GM21360 (cell line): ENCODE results near the gene IL32.
"Not testable (repeated sequence)": the region's sequence is repeated elsewhere in the genome, so short reads cannot be mapped to it uniquely, and the experiment has no call there.

ENCODE experiments used
- ATAC-seq: cut with Tn5 transposase; IDR thresholded peaks from one replicate; pipeline ENCODE4 v1.9.1; 2021; ENCODE audit warnings: mild to moderate bottlenecking, moderate library complexity; ENCODE audit not compliant: unreplicated experiment

Gene IL32

DNA sequence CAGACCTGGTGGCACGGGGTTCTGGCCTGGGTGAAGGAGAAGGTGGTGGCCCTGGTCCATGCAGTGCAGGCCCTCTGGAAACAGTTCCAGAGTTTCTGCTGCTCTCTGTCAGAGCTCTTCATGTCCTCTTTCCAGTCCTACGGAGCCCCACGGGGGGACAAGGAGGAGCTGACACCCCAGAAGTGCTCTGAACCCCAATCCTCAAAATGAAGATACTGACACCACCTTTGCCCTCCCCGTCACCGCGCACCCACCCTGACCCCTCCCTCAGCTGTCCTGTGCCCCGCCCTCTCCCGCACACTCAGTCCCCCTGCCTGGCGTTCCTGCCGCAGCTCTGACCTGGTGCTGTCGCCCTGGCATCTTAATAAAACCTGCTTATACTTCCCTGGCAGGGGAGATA is 3.7 kb downstream of the IL32 start:
- not testable (repeated sequence) for ATAC-seq

DNA sequence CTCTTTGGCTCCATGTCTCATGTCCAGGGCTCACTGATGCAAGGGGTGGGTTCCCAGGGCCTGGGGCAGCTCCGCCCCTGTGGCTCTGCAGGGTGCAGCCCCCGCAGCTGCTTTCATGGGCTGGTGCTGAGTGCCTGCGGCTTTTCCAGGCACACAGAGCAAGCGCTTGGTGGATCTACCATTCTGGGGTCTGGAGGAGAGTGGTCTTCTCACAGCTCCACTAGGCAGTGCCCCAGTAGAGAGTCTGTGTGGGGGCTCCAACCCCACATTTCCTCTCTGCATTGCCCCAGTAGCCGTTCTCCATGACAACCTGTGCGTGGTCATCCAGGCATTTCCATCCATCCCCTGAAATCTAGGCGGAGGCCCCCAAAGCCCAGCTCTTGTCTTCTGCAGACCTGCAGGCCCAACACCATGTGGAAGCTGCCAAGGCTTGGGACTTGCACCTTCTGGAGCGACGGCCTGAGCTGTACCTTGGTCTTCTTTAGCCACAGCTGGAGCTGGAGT is 5.2 kb downstream of the IL32 start:
- no peak for ATAC-seq

DNA sequence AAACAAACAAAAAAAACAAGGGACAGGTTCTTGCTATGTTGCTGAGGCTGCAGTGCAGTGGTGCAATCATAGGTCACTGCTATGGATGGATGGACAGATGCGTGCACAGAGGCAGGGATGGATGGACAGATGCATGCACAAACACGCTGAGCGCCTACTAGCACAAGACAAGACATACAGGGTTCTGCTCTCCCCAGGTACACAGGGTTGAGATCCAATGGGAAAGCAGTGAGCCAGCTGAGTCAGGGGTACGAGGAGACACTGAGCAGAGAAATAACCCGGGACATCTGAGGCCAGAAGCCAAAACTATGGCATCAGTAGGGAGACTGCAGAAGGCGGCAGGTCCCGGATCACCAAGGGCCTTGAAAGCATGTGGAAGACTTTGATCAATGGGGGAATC is 6.2 kb downstream of the IL32 start:
- ATAC-seq: no peak

DNA sequence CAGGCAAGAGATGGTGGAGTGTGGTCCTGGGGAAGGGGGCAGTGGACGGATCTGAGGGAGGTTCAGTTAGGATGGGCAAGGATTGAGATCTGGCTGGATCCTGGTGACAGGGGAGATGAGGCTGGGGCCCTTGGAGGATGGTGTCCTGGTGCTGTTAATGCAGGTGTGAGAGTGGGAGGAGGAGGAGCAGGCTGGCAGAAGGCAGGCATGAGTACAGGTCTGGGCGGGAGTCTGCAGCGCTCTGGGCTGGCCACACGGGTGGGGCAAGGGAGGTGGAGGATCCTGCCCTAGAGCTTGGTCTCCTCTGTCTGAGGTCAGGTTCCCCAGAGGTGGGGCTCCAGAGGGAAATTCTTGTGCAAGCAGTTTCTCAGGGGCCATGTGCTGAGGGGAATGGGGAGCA is 6.7 kb downstream of the IL32 start:
- not testable (repeated sequence) for ATAC-seq

DNA sequence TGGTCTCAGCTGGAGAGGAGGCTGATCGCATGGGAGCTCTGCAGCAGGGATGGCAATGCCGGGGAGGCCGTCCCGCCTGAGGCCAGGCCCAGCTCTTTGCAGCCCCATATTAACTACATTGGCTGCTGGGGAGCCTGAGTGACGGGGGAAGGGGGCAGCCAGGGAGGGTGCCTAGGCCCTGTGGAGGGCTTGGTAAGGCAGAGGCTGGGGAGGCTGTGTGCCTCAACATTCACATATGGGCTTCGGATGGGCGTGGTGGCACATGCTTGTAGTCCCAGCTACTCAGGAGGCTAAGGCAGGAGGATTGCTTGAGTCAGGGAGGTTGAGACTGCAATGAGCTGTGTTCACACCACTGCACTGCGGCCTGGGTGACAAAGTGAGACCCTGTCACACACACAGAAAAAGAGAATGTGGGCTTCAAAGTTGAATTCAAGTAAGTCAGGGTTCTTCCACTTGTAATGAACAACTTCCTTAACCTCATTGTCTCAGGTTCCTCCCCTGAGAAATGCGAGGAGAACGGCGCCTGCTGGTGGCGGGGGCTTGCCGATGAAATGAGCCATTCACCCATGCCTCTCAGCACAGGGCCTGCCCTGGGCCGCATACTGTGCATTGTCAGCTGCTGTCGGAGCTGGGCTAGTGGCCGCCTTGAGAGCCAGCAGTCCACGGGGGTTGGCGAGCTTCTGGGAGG is 7.3 kb downstream of the IL32 start:
- ATAC-seq: not testable (repeated sequence)

DNA sequence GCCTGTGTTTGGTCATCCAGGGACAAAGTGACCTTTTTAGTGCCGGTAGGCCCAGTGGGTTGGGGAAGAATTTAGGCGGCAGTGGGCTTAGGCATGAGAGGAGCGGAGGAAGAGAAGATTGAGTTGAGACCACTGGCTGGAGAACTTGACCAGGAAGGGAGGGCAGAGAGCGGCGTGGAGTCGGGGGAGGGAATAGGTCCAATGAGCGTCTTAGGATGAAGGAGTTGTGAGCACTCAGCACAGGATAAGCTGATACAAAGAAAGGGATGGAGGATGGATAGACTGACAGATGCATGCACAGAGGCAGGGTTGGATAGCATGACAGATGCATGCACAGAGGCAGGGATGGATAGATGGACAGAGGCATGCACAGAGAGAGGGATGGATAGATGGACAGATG is 8.0 kb downstream of the IL32 start:
- ATAC-seq: no peak

DNA sequence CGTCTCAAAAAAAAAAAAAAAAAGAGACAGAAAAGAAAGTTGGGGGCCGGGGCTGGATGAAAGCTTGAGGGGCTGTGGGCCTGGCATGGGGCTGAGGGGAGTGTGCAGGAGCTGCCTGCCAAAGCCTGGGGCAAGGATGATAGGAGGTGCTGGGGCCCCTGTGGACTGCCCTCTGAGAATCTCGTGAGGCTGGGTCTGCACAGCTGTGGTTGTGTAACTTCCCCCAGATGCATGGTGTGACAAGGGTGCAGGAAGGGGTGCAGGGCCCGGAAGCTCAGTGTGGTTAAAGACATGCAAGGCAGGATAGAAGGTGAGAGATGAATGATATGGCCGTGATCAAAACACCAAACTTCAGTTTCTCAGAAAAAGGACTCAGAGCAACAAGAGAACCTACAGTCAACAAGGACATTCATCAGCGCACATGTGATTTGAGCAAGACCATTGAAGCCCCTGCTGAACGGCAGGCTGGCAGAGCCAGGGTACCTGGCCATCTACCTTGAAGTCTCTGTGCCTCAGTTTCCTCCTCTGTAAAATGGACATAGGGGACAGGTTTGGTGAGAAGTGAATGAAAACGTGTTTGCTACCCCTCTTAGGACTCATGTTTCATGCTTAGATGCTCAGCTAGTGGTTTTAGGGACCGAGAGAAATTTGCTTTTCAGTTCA is 9.6 kb downstream of the IL32 start:
- no peak for ATAC-seq

DNA sequence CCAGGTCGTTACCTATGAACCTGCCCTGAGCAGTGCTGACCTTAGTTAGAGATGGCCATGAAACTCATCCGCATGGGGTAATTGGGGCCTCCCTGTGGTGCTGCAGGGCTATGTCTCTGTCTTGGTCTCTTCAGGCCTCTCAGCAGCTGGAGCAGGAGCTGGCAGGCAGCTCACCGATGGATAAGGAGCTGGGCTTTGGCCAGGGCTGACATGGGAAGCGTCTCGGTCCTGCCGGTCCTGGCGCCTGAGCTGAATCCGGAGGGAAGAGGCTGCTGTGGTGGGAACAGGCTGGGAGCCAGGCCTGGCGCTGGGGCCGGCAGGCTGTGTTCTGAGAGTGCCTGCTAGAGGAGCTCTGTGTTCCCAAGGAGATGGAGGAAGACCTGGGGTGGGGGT is 10.1 kb downstream of the IL32 start:
- no peak for ATAC-seq

DNA sequence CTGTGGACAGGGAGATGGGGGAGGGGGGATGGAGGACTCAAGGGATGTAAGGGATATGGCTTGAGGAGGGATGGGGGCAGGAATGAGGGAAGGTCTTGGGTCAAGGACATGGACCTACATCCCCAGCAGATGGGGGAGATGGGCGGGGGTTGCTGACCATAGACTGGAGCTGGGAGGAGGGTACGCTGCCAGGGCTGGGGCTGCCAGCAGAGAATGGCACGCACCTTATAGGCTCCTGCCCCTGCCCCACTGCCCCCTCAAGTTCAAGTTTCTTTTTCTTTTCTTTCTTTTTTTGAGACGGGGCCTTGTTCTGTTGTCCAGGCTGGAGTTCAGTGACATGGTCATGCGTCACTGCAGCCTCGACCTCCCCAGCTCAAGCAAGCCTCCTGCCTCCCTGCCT is 10.5 kb downstream of the IL32 start:
- not testable (repeated sequence) for ATAC-seq

DNA sequence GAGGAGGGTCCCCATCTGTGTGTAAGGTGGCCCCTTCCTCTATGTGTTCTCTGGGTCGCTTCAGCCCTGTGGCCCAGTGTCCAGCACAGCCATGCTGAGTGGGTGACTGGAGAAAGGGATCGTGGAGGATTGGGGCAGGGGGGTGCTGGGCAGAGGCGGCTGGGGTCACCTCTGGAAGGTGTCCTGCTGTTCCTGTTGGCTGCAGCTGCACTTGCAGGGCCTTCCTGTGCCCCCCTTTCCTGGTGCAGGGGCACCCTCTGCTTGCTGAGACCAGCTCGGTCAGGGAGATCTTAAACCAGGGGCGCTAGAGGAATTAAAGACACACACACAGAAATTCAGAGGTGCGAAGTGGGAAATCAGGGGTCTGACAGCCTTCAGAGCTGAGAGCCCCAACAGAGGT is 11.1 kb downstream of the IL32 start:
- no peak for ATAC-seq

DNA sequence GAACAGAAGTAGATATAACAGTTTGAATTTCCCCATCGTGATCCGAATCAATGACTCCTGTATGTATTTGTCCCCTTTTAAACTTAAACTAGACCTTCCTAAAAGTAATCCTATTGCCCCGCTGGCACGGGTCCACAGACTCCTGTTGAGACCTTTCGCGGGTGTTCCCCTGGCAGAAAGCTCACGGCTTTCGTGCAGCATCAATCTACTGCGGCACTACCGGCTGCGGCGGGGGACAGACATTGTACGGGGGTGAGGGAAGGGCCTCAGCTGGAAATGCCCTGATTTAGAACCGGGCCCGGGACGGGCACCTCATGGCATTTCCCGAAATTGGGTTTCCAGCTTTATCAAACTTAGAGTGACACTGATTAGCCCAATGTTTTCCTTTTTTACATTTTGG is 14.6 kb downstream of the IL32 start:
- ATAC-seq: no peak

DNA sequence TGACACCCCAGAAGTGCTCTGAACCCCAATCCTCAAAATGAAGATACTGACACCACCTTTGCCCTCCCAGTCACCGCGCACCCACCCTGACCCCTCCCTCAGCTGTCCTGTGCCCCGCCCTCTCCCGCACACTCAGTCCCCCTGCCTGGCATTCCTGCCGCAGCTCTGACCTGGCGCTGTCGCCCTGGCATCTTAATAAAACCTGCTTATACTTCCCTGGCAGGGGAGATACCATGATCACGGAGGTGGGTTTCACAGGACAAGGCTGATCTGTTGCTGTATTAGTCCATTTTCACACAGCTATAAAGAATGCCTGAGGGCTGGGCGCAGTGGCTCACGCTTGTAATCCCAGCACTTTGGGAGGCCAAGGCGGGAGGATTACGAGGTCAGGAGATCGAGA is 16.5 kb downstream of the IL32 start:
- ATAC-seq: not testable (repeated sequence)

DNA sequence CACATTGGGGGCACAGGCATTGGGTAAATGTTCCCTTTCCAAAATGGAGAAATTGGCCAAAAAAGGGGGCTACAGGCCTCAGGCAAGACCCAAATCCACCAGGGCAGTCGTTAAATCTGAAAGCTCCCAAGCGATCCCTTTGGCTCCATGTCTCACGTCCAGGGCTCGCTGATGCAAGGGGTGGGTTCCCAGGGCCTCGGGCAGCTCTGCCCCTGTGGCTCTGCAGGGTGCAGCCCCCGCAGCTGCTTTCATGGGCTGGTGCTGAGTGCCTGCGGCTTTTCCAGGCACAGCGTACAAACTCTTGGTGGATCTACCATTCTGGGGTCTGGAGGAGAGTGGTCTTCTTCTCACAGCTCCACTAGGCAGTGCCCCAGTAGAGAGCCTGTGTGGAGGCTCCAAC is 18.0 kb downstream of the IL32 start:
- not testable (repeated sequence) for ATAC-seq

DNA sequence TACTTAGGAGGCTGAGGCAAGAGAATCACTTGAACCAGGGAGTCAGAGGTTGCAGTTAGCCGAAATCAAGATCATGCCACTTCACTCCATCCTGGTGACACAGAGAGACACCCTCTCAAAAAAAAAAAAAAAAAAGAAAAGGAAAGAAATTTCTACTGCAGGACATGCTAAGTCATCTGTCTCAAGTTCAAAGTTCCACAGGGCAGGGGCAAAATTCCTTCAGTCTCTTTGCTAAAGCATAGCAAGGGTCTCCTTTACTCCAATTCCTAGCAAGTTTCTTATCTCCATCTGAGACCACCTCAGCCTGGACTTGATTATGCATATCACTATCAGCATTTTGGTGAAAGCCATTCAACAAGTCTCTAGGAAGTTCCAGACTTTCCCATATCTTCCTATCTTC is 19.1 kb downstream of the IL32 start:
- ATAC-seq: no peak

DNA sequence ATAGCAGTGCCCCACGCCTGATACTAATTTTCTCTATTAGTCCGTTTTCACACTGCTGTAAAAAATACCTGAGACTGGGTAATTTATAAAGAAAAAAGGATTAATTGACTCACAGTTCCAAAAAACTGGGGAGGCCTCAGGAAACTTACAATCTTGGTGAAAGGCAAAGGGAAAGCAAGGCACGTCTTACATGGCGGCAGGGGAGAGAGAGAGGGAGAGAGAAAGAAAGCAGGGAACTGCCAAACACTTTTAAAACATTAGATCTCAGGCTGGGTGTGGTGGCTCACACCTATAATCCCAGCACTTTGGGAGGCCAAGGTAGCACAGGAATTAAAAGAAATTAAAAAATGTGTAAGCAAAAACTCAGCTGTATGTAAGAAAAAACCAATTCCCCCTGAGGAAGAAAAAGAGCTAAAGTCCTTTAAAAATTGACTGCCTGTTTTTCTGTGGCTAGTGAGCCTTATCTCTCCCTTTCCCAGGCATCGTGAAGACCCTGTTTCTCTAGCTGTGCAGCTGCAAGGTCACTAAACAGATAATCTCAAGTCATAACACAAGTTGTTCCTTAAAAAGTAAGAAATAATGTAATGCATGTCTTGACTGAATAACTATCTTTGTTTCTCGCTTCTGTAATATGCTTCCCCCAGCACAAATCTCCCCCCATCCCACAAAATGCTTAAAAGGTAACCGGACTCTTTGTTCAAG is 19.7 kb downstream of the IL32 start:
- ATAC-seq: no peak

DNA sequence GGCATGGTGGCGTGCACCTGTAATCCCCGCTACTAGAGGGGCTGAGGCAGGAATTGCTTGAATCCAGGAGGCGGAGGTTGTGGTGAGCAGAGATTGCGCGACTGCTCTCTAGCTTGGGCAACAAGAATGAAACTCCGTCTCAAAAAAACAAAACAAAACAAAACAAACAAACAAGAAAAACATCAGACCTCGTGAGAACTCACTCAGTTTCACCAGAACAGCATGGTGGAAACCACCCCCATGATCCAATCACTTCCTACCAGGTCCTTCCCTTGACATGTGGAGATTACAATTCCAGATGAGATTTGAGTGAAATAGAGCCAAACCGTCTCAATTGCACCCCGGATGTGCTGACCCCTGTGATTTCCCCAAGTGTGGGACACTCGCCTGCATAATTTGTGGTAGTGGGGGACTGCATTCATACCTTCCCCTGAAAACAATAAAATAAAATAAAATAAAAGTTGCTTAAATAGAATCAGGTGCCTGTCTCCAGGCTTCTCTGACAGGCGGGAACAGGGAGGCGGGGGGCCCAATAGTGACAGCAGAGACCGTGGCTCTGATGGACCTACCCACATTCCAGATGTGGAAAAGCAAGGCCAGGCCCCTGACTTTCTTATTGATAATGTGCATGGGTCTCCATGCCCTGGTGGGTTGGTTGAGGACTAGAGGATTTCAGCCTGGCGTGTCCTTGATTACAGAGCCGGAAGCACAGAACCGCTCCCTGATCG is 20.6 kb downstream of the IL32 start:
- no peak for ATAC-seq

DNA sequence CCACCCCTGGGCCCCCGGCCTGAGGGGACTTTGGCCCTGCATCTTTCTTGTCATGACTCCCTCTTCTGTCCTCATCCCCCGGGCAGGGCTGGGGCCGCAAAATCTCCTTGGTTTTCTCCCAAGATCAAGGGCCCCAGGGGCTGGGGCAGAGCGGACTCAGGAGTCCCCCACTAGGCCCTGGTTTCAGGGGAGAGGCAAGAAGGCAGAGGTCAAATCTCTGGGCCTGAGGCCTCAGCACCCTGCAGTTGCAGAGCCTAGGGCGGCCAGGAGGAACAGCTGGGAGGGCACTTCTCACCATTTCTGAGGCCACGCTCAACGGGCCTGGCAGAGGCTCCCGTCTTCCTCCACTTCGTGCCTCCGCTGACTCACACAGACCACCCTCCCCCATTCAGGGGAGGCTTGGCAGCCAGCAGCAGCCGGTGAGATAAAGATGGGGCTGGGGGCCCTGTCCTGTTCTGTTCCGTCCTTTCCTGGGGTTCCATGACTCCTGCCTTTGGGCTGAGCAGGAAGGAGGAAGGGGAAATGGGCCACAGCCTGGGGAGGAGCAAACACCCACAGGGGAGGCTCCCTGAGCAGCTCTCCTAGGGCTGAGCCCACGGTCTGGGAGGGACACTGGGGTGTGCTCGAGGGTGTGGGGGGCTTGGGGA is 21.3 kb downstream of the IL32 start:
- ATAC-seq: no peak

DNA sequence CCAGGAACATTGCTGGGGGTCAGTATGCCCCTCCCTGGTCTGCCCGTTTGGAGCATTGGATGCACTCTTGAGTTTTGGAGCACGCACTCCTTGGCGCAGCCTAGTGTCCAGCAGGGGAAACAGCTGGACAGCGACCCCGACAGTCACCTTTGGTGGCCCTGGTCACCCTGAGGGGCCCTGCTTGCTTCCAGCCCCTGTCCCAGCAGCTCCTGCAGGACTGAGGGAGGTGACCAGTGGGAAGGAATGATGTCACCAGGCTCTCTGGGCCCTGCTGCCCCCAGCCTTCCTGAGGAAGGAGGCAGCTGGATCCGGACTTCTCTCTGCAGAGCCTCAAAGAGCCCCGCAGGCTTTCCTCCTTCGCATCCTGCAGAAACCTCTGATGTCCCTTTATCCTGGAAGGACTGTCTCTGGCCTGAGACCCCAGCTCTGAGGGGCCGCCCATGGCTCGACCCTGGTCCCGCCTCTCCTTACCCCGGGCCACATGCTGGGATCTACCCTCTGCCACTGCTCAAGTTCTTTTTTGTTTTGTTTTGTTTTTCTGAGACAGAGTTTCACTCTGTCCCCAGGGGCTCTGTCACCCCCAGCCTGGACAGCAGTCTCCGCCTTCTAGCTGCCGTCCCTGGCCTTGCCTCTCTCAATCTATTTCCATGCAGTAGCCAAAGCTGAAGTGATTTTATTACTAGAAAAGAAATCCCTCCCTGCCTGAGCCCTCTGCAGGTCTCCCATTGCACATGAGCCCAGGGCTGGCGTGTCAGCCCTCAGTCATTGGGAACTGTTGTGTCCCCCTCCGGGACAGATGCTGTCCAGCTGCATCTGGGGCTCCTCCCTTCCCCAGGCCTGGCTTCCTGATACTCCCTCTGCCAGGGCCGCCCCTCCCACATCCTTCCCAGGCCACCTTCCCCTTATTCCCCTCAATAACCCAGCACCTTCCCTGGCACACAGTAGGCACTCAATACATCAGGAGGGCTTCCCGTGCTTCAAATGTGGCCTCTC is 22.1 kb downstream of the IL32 start:
- ATAC-seq: no peak

DNA sequence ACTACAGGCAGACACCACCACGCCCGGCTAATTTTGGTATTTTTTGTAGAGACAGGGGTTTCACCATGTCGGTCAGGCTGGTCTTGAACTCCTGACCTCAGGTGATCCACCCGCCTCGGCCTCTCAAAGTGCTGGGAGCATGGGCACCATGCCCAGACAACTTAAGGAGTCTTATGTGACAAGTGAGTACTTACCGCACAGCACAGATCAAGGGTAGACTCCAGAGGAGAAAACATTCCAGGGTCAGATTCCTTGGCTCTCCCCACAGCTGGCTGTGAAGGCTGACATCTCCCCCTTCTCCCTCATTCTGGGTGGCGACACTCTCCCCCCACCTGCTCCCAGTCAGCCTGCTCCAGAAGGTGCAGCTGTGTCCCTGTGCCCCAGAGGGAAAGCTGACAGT is 23.0 kb downstream of the IL32 start:
- ATAC-seq: no peak
